ENCODE data around the gene C6orf163.
"Not testable (repeated sequence)": the region's sequence is repeated elsewhere in the genome, so short reads cannot be mapped to it uniquely, and the experiment has no call there.

DNA sequence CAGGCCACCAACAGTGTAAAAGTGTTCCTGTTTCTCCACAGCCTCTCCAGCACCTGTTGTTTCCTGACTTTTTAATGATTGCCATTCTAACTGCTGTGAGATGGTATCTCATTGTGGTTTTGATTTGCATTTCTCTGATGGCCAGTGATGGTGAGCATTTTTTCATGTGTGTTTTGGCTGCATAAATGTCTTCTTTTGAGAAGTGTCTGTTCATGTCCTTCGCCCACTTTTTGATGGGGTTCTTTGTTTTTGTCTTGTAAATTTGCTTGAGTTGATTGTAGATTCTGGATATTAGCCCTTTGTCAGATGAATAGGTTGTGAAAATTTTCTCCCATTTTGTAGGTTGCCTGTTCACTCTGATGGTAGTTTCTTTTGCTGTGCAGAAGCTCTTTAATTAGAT is 20.7 kb upstream of the C6orf163 start:
- TF ChIP-seq, protein P1, sequence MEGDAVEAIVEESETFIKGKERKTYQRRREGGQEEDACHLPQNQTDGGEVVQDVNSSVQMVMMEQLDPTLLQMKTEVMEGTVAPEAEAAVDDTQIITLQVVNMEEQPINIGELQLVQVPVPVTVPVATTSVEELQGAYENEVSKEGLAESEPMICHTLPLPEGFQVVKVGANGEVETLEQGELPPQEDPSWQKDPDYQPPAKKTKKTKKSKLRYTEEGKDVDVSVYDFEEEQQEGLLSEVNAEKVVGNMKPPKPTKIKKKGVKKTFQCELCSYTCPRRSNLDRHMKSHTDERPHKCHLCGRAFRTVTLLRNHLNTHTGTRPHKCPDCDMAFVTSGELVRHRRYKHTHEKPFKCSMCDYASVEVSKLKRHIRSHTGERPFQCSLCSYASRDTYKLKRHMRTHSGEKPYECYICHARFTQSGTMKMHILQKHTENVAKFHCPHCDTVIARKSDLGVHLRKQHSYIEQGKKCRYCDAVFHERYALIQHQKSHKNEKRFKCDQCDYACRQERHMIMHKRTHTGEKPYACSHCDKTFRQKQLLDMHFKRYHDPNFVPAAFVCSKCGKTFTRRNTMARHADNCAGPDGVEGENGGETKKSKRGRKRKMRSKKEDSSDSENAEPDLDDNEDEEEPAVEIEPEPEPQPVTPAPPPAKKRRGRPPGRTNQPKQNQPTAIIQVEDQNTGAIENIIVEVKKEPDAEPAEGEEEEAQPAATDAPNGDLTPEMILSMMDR (IDR thresholded peaks at IDR 0.05), result not testable (repeated sequence)
- TF ChIP-seq POLR2A, POLR2AphosphoS5, EP300 (IDR thresholded peaks at IDR 0.05): not testable (repeated sequence)
